Ishikawa (cell line): ENCODE results near the gene FOXN3.

Source experiments
- CREB1 ChIP-seq: IDR thresholded peaks from 2 replicates; pipeline ENCODE4 v1.6.1; 2012; ENCODE audit warnings: low read depth
- MAX ChIP-seq: IDR thresholded peaks from 2 replicates; pipeline ENCODE4 v1.6.1; 2012
- TEAD4 ChIP-seq: IDR thresholded peaks from 2 replicates; pipeline ENCODE4 v1.6.1; 2012
- ZBTB7A ChIP-seq: IDR thresholded peaks from 2 replicates; pipeline ENCODE4 v1.6.1; 2012; ENCODE audit warnings: low read depth

GRCh38 chr14:89201645-89202044, 215.4 kb downstream of the FOXN3 start:
- no peak for TF ChIP-seq ZBTB7A
- no peak for TF ChIP-seq TEAD4
- TF ChIP-seq MAX, result no peak
- TF ChIP-seq CREB1, result no peak
